ENCODE data around the gene ETV6. TPM values are rescaled to one million over a fixed set of nuclear protein-coding genes. Genes with fewer than 3 reads are reported as not detected.
A peak's percentile ranks its signal among the peaks of the same experiment; 100 is the strongest.

The ETV6 gene
- total RNA-seq, 2 experiments from 2014 or later = 55.3 to 57.5 TPM

GRCh38 chr12:11863478-11863906 is 214.0 kb downstream of the ETV6 start:
- intact Hi-C loops (cut with micrococcal nuclease) = no loop called here
- H3K27ac Mint-ChIP-seq = no peak overlapping the region

GRCh38 chr12:11863988-11864387 is 214.5 kb downstream of the ETV6 start:
- no peak overlapping the region for H3K4me3 Mint-ChIP-seq
- no peak for DNase-seq
- intact Hi-C loops (cut with micrococcal nuclease) = no loop called here
- peak overlapping the region; percentile 39 for H3K27ac Mint-ChIP-seq
- POLR2A ChIA-PET = no interaction called here
- peaks cover 23% of the 10 kb centered on the region for H3K9me3 Mint-ChIP-seq
- CTCF ChIA-PET = no interaction called here
- H3K4me1 Mint-ChIP-seq (ENCODE audit: low read depth) = peaks cover 69% of the 10 kb centered on the region
- H3K36me3 Mint-ChIP-seq = peaks cover 76% of the 10 kb centered on the region
- no peaks in the 10 kb centered on the region for H3K27me3 Mint-ChIP-seq

More at GRCh38 chr12:11863478-11863906, 214.0 kb downstream of the ETV6 start:
- Mint-ChIP-seq H3K27me3 (no peaks in the 10 kb centered on the region), H3K36me3 (peaks cover 80% of the 10 kb centered on the region), H3K4me1 (ENCODE audit: low read depth) (peaks cover 73% of the 10 kb centered on the region), H3K4me3 (no peak overlapping the region), H3K9me3 (peaks cover 23% of the 10 kb centered on the region)
- CTCF ChIA-PET = no interaction called here
- no peak for DNase-seq
- POLR2A ChIA-PET = interaction anchor here (1.3 kb wide), 1 partner anchor 214 kb away, joined by 4 read pairs; the partner anchor contains the start of gene ETV6

- Mint-ChIP-seq H3K9me3 (peaks cover 23% of the 10 kb centered on the region), H3K4me1 (ENCODE audit: low read depth) (peaks cover 57% of the 10 kb centered on the region), H3K4me3 (no peak overlapping the region), H3K27ac (no peak overlapping the region), H3K36me3 (peaks cover 78% of the 10 kb centered on the region), H3K27me3 (no peaks in the 10 kb centered on the region)
- POLR2A ChIA-PET = no interaction called here
- no peak for DNase-seq
- CTCF ChIA-PET = no interaction called here
- intact Hi-C loops (cut with micrococcal nuclease) = no loop called here
Observed at GRCh38 chr12:11865824-11866223, 216.3 kb downstream of the ETV6 start.

- ChIA-PET POLR2A (no interaction called here), CTCF (no interaction called here)
- Mint-ChIP-seq H3K27ac (peak overlapping the region; percentile 70), H3K4me1 (ENCODE audit: low read depth) (peaks cover 51% of the 10 kb centered on the region), H3K9me3 (peaks cover 23% of the 10 kb centered on the region), H3K27me3 (no peaks in the 10 kb centered on the region), H3K4me3 (no peak overlapping the region), H3K36me3 (peaks cover 76% of the 10 kb centered on the region)
- DNase-seq = peak; percentile 25
- intact Hi-C loops (cut with micrococcal nuclease) = loop anchor here (1.0 kb wide), 2 partner anchors 8 to 32 kb away; no protein-coding TSS in a partner anchor
Observed at GRCh38 chr12:11868027-11868426, 218.6 kb downstream of the ETV6 start.

- Mint-ChIP-seq H3K27me3 (no peaks in the 10 kb centered on the region), H3K36me3 (peaks cover 71% of the 10 kb centered on the region), H3K4me1 (ENCODE audit: low read depth) (peaks cover 49% of the 10 kb centered on the region), H3K9me3 (peaks cover 20% of the 10 kb centered on the region), H3K4me3 (no peak overlapping the region), H3K27ac (no peak overlapping the region)
- POLR2A ChIA-PET = no interaction called here
- intact Hi-C loops (cut with micrococcal nuclease) = no loop called here
- CTCF ChIA-PET = interaction anchor here (0.7 to 1.4 kb wide), 2 partner anchors 139 to 164 kb away, joined by 3 read pairs; no protein-coding TSS in a partner anchor
- DNase-seq = no peak
Observed at GRCh38 chr12:11869406-11869805, 219.9 kb downstream of the ETV6 start.

- no peaks in the 10 kb centered on the region for H3K27me3 Mint-ChIP-seq
- CTCF ChIA-PET = interaction anchor here (0.7 to 1.4 kb wide), 2 partner anchors 139 to 163 kb away, joined by 3 read pairs; no protein-coding TSS in a partner anchor
- no peak for DNase-seq
- intact Hi-C loops (cut with micrococcal nuclease) = no loop called here
- H3K27ac Mint-ChIP-seq = no peak overlapping the region
- H3K36me3 Mint-ChIP-seq = peaks cover 66% of the 10 kb centered on the region
- H3K9me3 Mint-ChIP-seq = peaks cover 17% of the 10 kb centered on the region
- no peak overlapping the region for H3K4me3 Mint-ChIP-seq
- POLR2A ChIA-PET = no interaction called here
- H3K4me1 Mint-ChIP-seq (ENCODE audit: low read depth) = peaks cover 50% of the 10 kb centered on the region
Observed at GRCh38 chr12:11870041-11870451, 220.6 kb downstream of the ETV6 start.

GRCh38 chr12:11872055-11872454 is 222.6 kb downstream of the ETV6 start:
- peaks cover 58% of the 10 kb centered on the region for H3K4me1 Mint-ChIP-seq (ENCODE audit: low read depth)
- no peak overlapping the region for H3K27ac Mint-ChIP-seq
- CTCF ChIA-PET = no interaction called here

GRCh38 chr12:11875414-11875935 is 226.0 kb downstream of the ETV6 start:
- Mint-ChIP-seq H3K4me3 (no peak overlapping the region), H3K4me1 (ENCODE audit: low read depth) (peaks cover 63% of the 10 kb centered on the region), H3K9me3 (no peaks in the 10 kb centered on the region), H3K36me3 (peaks cover 60% of the 10 kb centered on the region), H3K27ac (peak overlapping the region; percentile 77), H3K27me3 (no peaks in the 10 kb centered on the region)
- DNase-seq = peak; percentile 58
- intact Hi-C loops (cut with micrococcal nuclease) = loop anchor here (1.0 to 5.0 kb wide), 7 partner anchors 39 to 223 kb away; no protein-coding TSS in a partner anchor
- CTCF ChIA-PET = interaction anchor here (1.4 to 2.9 kb wide), 3 partner anchors 83 to 157 kb away, joined by 3 to 8 read pairs (median 6); no protein-coding TSS in a partner anchor
- POLR2A ChIA-PET = no interaction called here

More at GRCh38 chr12:11872055-11872454, 222.6 kb downstream of the ETV6 start:
- no peak overlapping the region for H3K4me3 Mint-ChIP-seq
- no peaks in the 10 kb centered on the region for H3K27me3 Mint-ChIP-seq
- POLR2A ChIA-PET = interaction anchor here (1.8 kb wide), 1 partner anchor 138 kb away, joined by 7 read pairs; no protein-coding TSS in a partner anchor
- DNase-seq = no peak
- peaks cover 60% of the 10 kb centered on the region for H3K36me3 Mint-ChIP-seq
- H3K9me3 Mint-ChIP-seq = no peaks in the 10 kb centered on the region
- intact Hi-C loops (cut with micrococcal nuclease) = no loop called here

- H3K27ac Mint-ChIP-seq = peak overlapping the region; percentile 62
- POLR2A ChIA-PET = no interaction called here
Observed at GRCh38 chr12:11876307-11876706, 226.8 kb downstream of the ETV6 start.

GRCh38 chr12:11877102-11877826 is 227.8 kb downstream of the ETV6 start:
- Mint-ChIP-seq H3K27me3 (no peaks in the 10 kb centered on the region), H3K27ac (peak overlapping the region; percentile 24), H3K4me1 (ENCODE audit: low read depth) (peaks cover 56% of the 10 kb centered on the region), H3K9me3 (no peaks in the 10 kb centered on the region), H3K4me3 (no peak overlapping the region), H3K36me3 (peaks cover 57% of the 10 kb centered on the region)
- intact Hi-C loops (cut with micrococcal nuclease) = loop anchor here (2.0 to 5.0 kb wide), 4 partner anchors 65 to 225 kb away; no protein-coding TSS in a partner anchor
- CTCF ChIA-PET = no interaction called here
- no peak for DNase-seq
- POLR2A ChIA-PET = interaction anchor here (1.1 to 1.3 kb wide), 2 partner anchors 25 to 133 kb away, joined by 3 to 4 read pairs; no protein-coding TSS in a partner anchor

More at GRCh38 chr12:11876307-11876706, 226.8 kb downstream of the ETV6 start:
- intact Hi-C loops (cut with micrococcal nuclease) = loop anchor here (1.0 to 5.0 kb wide), 5 partner anchors 8 to 224 kb away; no protein-coding TSS in a partner anchor
- Mint-ChIP-seq H3K36me3 (peaks cover 59% of the 10 kb centered on the region), H3K27me3 (no peaks in the 10 kb centered on the region), H3K4me3 (no peak overlapping the region), H3K4me1 (ENCODE audit: low read depth) (peaks cover 60% of the 10 kb centered on the region), H3K9me3 (no peaks in the 10 kb centered on the region)
- CTCF ChIA-PET = interaction anchor here (0.8 to 1.5 kb wide), 3 partner anchors 82 to 156 kb away, joined by 3 to 6 read pairs (median 5); no protein-coding TSS in a partner anchor
- DNase-seq = no peak

GRCh38 chr12:11877869-11878780 is 228.7 kb downstream of the ETV6 start:
- H3K4me3 Mint-ChIP-seq = no peak overlapping the region
- intact Hi-C loops (cut with micrococcal nuclease) = loop anchor here (2.0 to 5.0 kb wide), 4 partner anchors 66 to 226 kb away; no protein-coding TSS in a partner anchor
- ChIA-PET POLR2A (interaction anchor here (1.1 to 1.3 kb wide), 2 partner anchors 24 to 132 kb away, joined by 3 to 4 read pairs; no protein-coding TSS in a partner anchor), CTCF (interaction anchor here (0.6 to 0.7 kb wide), 2 partner anchors 155 to 260 kb away, joined by 3 read pairs; no protein-coding TSS in a partner anchor)
- H3K27ac Mint-ChIP-seq = peak overlapping the region; percentile 55
- no peaks in the 10 kb centered on the region for H3K27me3 Mint-ChIP-seq
- H3K36me3 Mint-ChIP-seq = peaks cover 53% of the 10 kb centered on the region
- DNase-seq = peak; percentile 37
- H3K9me3 Mint-ChIP-seq = no peaks in the 10 kb centered on the region
- H3K4me1 Mint-ChIP-seq (ENCODE audit: low read depth) = peaks cover 51% of the 10 kb centered on the region
